Measurements from ENCODE around the gene ADAMTS9.

ADAMTS9 gene

DNA sequence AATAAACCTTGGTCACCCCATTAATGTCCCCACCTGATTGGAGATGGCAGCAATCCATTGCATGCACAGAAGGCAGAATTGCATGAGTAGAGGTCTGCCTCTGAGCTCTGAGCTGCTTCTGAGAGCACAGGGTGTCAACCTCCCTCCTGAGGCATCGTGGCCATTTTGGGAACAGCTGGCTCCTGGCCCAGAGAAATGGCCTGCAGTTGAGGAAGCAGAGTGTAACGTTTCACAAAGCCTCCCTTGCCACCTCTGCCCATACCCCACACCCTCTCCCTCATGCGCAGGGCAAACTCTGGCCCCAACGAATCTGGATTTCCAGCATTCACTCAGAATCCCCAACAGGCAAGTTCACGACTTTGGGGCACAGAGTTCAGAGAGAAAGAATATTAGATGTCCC lies 198.9 kb downstream of the ADAMTS9 start:
- no peak for DNase-seq (ENCODE audit: low read depth)

DNA sequence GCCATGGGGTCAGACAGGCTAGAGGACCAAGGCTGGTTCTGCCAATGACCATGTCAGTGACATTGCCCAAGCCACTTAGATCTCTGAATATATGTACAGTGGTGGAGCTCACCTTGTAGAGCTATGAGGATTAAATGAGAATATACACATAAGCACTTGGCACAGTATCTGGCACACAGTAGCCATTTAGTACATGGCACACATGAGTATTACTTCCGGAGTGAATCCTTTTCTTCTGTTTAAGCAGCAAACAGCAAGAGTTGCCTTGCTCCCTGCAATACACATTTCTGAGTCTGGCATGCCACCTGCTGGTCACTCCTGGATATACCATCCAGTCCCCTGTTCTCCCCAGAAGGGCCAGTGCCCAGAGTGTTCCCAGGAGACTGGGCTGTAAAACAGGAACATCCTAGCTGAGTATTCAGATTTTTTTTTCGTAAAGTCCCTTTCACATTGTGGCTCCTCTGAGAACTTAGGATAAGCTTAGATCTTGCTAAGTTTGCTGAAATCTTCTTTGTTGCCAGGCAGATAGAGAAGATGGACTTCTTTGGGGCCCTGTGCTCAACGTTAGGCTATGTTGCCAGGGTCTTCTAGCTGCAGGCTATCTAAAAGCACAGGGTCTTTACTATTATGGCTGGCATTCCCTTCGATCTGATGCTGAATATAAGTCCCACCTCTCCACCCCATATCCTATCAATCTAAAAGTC lies 203.4 kb downstream of the ADAMTS9 start:
- peak; percentile 27 for DNase-seq (ENCODE audit: low read depth)

DNA sequence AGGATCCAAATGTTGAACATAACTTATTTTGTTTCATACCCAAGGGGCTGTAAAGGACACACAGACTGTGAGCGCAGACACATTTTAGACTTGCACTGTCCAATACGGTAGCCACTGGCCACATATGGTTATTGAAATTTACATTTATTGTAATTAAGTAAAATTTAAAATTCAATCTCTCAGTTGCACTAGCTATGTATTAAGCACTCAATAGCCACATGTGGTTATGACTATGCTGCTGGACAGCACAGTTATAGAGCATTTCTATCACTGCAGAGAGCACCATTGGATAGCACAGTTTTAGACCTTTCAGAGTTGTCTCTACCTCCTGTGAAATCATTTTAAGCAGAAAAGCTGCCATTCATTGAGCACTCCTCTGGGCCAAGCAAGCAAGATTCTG lies 204.3 kb downstream of the ADAMTS9 start:
- DNase-seq (ENCODE audit: low read depth) = no peak

DNA sequence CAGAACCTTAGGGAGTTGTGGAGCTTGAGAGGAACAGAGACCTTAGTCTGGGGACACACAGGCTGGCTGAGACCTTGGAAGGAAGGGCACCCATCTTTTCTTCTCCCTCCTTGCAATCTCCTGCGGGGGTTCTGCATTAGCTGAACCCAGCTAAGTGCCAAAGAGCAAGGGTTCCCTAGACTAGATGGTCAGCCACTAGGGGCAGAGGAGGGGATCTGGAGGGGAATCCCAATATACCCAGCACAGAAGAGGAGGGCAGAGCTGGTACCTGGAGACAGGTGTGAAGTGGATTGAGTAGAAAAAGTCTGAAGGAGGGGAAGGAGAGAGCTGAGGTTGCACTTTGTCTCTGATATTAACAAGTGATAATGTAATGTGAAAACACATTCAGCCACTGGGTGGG lies 212.8 kb downstream of the ADAMTS9 start:
- no peak for DNase-seq (ENCODE audit: low read depth)

DNA sequence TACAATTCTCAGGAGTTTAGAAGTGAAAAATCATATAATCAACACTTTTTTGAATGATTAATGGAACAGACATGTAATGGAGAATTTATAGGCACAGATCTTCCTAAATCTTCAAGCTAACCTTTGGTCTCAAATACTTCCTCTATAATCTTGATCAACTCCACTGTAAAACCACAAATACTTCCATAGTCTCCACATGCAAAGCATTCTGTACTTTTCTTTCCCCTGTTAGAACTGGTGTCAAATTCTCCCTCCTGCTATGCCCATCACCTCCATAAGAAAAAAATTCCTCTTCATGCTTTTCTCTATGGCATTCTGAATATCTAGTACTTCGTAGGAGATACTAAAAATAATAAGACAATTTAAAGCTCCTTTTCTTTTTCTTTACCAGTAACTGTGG lies 214.3 kb downstream of the ADAMTS9 start:
- no peak for DNase-seq (ENCODE audit: low read depth)

DNA sequence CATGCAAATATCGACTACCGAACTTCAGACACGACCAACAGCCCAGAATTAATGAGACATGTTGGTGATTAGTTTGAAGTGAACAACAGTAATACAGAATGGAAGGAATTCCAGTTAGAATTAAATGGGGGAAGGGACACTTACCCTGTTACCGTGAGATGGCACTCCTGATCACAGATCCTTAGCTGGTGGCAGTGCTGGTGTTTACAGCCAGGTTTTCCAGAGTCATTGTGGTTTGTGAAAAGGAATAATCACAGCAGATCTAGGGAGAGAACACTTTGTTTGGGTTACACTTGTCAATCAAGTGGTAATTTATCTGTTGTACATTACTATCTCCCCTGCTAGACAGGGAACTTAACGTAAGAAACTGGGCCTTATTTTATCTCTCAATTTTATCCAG lies 217.4 kb downstream of the ADAMTS9 start:
- DNase-seq (ENCODE audit: low read depth) = no peak

DNA sequence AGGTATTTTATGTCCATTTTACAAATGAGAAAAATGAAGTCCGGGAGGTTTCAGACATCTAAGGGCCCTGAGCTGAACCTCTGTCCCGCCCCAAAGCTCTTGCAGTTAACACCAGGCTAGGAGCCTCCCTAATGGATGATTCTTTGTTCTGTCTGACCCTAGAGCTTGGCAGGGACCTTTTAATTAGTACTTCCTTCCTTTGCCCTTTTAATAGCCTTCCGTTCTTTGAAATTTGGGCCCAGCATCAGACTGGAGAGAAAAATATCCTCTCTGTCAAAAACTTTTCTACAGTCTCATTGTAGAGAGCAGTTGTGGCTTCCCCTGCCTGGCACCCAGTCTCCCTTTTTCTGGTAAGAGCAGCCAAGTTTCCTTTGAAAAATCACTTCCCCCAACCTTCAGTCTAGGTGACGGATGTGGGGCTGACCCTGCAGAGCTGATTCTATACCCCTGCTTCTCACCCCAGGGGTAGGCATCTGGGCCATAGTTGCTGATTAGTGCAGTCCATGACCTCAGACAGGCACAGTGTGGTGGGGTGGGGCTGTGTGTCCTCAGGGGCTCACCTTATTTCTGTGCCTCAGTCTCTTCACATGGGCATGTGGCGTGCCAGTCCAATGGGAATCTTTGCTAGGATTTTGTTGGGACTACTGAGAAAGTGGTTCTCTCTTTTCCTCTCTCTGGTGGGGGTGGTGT lies 220.4 kb downstream of the ADAMTS9 start:
- no peak for DNase-seq (ENCODE audit: low read depth)

All from stimulated activated CD8-positive, alpha-beta memory T cell treated with anti-CD3 and anti-CD28 coated beads, Interleukin-12 subunit alpha, Interleukin-12 subunit beta, amount 100 ng/mL, for 1 hour (primary cell).